Immature natural killer cell (primary cell): ENCODE measurements around the gene IL17RD. TPM values are rescaled to one million over a fixed set of nuclear protein-coding genes. Genes with fewer than 3 reads are reported as not detected.

Experiments
- DNase-seq, 3 donors: peaks; one replicate each; pipeline ENCODE4 v3.0.0; 2022; ENCODE audit warnings: mixed read lengths in 1 of 3
- H3K27ac Mint-ChIP-seq, 6 donors: one replicate each; pipeline ENCODE4 v1.8.0; 2020; ENCODE audit warnings: mixed read lengths in 6 of 6, mild to moderate bottlenecking in 5 of 6, inconsistent platforms in 4 of 6, moderate library complexity in 3 of 6
- H3K27me3 Mint-ChIP-seq, 3 donors: one replicate each; pipeline ENCODE4 v1.8.0; 2020 to 2021; ENCODE audit warnings: low read depth in 3 of 3, mild to moderate bottlenecking in 3 of 3, mixed read lengths in 3 of 3, moderate library complexity in 3 of 3, inconsistent platforms in 1 of 3
- H3K36me3 Mint-ChIP-seq, 3 donors: one replicate each; pipeline ENCODE4 v1.8.0; 2020; ENCODE audit warnings: mixed read lengths in 3 of 3, inconsistent platforms in 2 of 3, mild to moderate bottlenecking in 2 of 3
- H3K4me1 Mint-ChIP-seq, 2 donors: one replicate each; pipeline ENCODE4 v1.8.0; 2020; ENCODE audit warnings: inconsistent platforms in 2 of 2, mild to moderate bottlenecking in 2 of 2, mixed read lengths in 2 of 2, moderate library complexity in 1 of 2
- H3K4me3 Mint-ChIP-seq, 5 donors: one replicate each; pipeline ENCODE4 v1.8.0; 2020; ENCODE audit warnings: mild to moderate bottlenecking in 5 of 5, mixed read lengths in 5 of 5, inconsistent platforms in 3 of 5, moderate library complexity in 3 of 5
- H3K9me3 Mint-ChIP-seq, 6 donors: one replicate each; pipeline ENCODE4 v1.8.0; 2020; ENCODE audit warnings: mild to moderate bottlenecking in 6 of 6, mixed read lengths in 6 of 6, inconsistent platforms in 4 of 6, moderate library complexity in 3 of 6
- polyA plus RNA-seq, 3 donors: library from polyadenylated mRNA; unstranded; fragments of 300-500 nt; fragmentation: Illumina TruSeq; gene quantifications; one replicate each; pipeline ENCODE4 v1.2.3, GENCODE V29; 2021

The IL17RD gene
- polyA plus RNA-seq, 3 donors from 2014 or later = not detected

GRCh38 chr3:57166660-57167059 lies 1.5 kb upstream of the IL17RD start:
- Mint-ChIP-seq H3K9me3 (no peaks in the 10 kb centered on the region), H3K4me1 (peaks cover 15 to 28% of the 10 kb centered on the region in 2 donors), H3K27me3 (peaks cover 16 to 33% (median 27%) of the 10 kb centered on the region in 3 donors), H3K27ac (no peak overlapping the region), H3K36me3 (no peaks in the 10 kb centered on the region), H3K4me3 (peak overlapping the region in 4 of 5 donors; percentile 3 to 43 (median 5))
- DNase-seq = no peak

GRCh38 chr3:57165641-57166040 lies 488 bp upstream of the IL17RD start:
- H3K36me3 Mint-ChIP-seq = no peaks in the 10 kb centered on the region
- no peaks in the 10 kb centered on the region for H3K9me3 Mint-ChIP-seq
- H3K27ac Mint-ChIP-seq = no peak overlapping the region
- peak overlapping the region; percentile 72 to 83 (median 75) for H3K4me3 Mint-ChIP-seq
- no peak for DNase-seq
- H3K4me1 Mint-ChIP-seq = peaks cover 15 to 28% of the 10 kb centered on the region in 2 donors
- peaks cover 16 to 37% (median 28%) of the 10 kb centered on the region in 3 donors for H3K27me3 Mint-ChIP-seq

DNA sequence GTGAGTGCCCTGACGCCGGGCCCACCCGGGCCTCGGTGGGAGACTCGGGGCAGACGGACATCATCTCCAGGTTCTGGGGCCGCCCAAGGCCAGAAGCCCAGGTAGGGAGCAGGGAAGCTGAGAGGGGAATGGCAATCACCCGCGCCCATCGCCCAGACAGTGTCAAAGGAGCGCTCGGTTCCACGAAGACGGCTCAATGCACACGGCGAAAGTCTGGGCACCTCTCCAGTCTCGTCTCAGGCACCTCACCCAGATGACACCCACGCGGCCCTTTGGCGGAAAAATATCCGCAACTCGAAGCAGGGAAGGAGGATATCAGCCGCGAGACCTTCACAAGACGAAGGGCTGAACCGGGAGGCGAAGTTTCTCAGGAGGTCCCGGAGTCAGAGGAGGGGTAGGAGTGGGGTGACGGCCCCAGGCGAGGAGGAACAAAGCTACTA lies 916 bp downstream of the IL17RD start:
- H3K27ac Mint-ChIP-seq = no peak overlapping the region
- peaks cover 16 to 38% (median 28%) of the 10 kb centered on the region in 3 donors for H3K27me3 Mint-ChIP-seq
- peak overlapping the region; percentile 78 to 83 (median 82) for H3K4me3 Mint-ChIP-seq
- H3K9me3 Mint-ChIP-seq = no peaks in the 10 kb centered on the region
- DNase-seq = no peak
- H3K36me3 Mint-ChIP-seq = no peaks in the 10 kb centered on the region
- H3K4me1 Mint-ChIP-seq = peaks cover 13 to 20% of the 10 kb centered on the region in 2 donors

- H3K4me1 Mint-ChIP-seq = peaks cover 18 to 23% of the 10 kb centered on the region in 2 donors
- H3K27ac Mint-ChIP-seq = no peak overlapping the region
- no peaks in the 10 kb centered on the region for H3K9me3 Mint-ChIP-seq
- peaks cover 20 to 38% (median 28%) of the 10 kb centered on the region in 3 donors for H3K27me3 Mint-ChIP-seq
- no peaks in the 10 kb centered on the region for H3K36me3 Mint-ChIP-seq
- peak overlapping the region; percentile 78 to 83 (median 82) for H3K4me3 Mint-ChIP-seq
- DNase-seq = no peak
These were observed 1.4 kb downstream of the IL17RD start for GRCh38 chr3:57163751-57164150.

GRCh38 chr3:57161915-57162314 lies 3.2 kb downstream of the IL17RD start:
- DNase-seq = no peak
- Mint-ChIP-seq H3K27me3 (peaks cover 16 to 31% (median 19%) of the 10 kb centered on the region in 3 donors), H3K4me1 (peaks cover 19 to 28% of the 10 kb centered on the region in 2 donors), H3K27ac (no peak overlapping the region), H3K36me3 (no peaks in the 10 kb centered on the region), H3K4me3 (no peak overlapping the region), H3K9me3 (no peaks in the 10 kb centered on the region)

DNA sequence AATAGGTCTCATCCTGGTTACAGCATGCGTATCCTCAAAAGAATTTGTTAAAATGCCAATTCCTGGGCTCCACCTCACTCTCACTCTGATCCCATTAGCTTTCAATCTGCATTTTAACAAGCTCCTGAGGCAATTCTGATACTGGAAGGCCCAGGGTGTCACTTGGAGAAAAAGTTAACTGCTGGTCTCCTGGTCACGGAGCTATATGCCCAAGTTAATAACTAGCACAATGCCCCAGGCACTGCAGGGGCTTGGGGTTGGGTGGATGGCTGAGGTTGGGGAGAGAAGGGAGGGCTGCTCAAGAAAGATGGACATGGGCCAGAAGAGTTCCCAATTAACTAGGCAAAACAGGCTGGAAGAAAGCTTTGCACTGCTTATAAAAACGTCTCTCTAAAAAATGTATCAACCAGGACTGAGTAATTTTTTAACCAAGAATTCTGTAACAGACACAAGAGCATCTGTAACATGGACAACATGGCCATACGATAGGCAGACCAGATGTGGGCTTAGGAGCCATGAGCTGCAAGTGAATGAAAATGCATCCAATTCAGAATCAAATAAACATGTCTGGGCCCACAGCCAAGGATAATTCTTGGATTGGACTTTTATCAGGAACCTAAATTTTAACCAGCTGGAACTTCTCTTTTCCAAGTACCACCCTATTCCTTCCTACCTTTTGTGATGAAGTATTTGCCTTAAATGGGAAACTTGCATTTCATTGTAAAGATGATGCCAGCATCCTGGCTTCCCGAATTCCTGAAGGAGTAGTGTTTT lies 4.2 kb downstream of the IL17RD start:
- H3K36me3 Mint-ChIP-seq = no peaks in the 10 kb centered on the region
- no peak overlapping the region for H3K27ac Mint-ChIP-seq
- peaks cover 0 to 3% (median 0%) of the 10 kb centered on the region in 6 donors for H3K9me3 Mint-ChIP-seq
- peaks cover 13 to 30% (median 15%) of the 10 kb centered on the region in 3 donors for H3K27me3 Mint-ChIP-seq
- no peak for DNase-seq
- H3K4me3 Mint-ChIP-seq = no peak overlapping the region
- peaks cover 19 to 25% of the 10 kb centered on the region in 2 donors for H3K4me1 Mint-ChIP-seq

- Mint-ChIP-seq H3K9me3 (peaks cover 0 to 3% (median 0%) of the 10 kb centered on the region in 6 donors), H3K4me1 (peaks cover 17 to 19% of the 10 kb centered on the region in 2 donors), H3K27me3 (peaks cover 8 to 23% (median 12%) of the 10 kb centered on the region in 3 donors), H3K36me3 (no peaks in the 10 kb centered on the region), H3K27ac (no peak overlapping the region), H3K4me3 (no peak overlapping the region)
- DNase-seq = no peak
These were observed 4.9 kb downstream of the IL17RD start for GRCh38 chr3:57160076-57160764.

- Mint-ChIP-seq H3K4me1 (peaks cover 13 to 14% of the 10 kb centered on the region in 2 donors), H3K4me3 (peak overlapping the region in 4 of 5 donors; percentile 1 to 59 (median 40)), H3K9me3 (peaks cover 0 to 3% (median 0%) of the 10 kb centered on the region in 6 donors), H3K36me3 (no peaks in the 10 kb centered on the region), H3K27ac (no peak overlapping the region), H3K27me3 (peaks cover 8 to 22% (median 10%) of the 10 kb centered on the region in 3 donors)
- peak in 1 of 3 donors; percentile 10 for DNase-seq
These were observed 6.1 kb downstream of the IL17RD start for GRCh38 chr3:57158813-57159738.

GRCh38 chr3:57158325-57158724 lies 6.8 kb downstream of the IL17RD start:
- H3K4me3 Mint-ChIP-seq = no peak overlapping the region
- H3K9me3 Mint-ChIP-seq = peaks cover 0 to 3% (median 0%) of the 10 kb centered on the region in 6 donors
- peaks cover 11 to 12% of the 10 kb centered on the region in 2 donors for H3K4me1 Mint-ChIP-seq
- DNase-seq = no peak
- H3K27me3 Mint-ChIP-seq = peaks cover 7 to 22% (median 8%) of the 10 kb centered on the region in 3 donors
- no peak overlapping the region for H3K27ac Mint-ChIP-seq
- H3K36me3 Mint-ChIP-seq = no peaks in the 10 kb centered on the region

DNA sequence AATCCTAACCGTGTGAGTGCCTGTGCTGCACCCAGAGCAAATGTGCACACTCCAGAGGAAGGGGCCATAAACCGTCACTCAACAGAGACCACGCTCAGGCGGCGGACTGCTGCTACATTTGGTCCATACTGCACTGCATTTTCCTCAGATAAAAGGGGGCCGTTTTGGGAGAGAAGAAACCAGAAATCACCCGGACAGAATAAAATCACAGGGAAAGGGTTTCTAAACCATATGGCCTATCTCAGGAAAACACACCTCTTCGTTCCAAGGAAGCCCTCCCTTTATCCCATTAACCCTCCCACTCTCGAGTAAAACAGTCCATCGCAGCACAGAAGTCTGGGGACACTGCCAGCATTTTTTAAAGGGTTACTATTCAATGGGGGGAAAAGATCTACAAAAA lies 7.6 kb downstream of the IL17RD start:
- no peak for DNase-seq
- H3K4me3 Mint-ChIP-seq = no peak overlapping the region
- H3K27ac Mint-ChIP-seq = no peak overlapping the region
- peaks cover 6 to 14% (median 7%) of the 10 kb centered on the region in 3 donors for H3K27me3 Mint-ChIP-seq
- H3K9me3 Mint-ChIP-seq = peaks cover 0 to 3% (median 0%) of the 10 kb centered on the region in 6 donors
- H3K36me3 Mint-ChIP-seq = no peaks in the 10 kb centered on the region
- peaks cover 11 to 12% of the 10 kb centered on the region in 2 donors for H3K4me1 Mint-ChIP-seq

GRCh38 chr3:57155310-57155643 lies 9.9 kb downstream of the IL17RD start:
- Mint-ChIP-seq H3K9me3 (peaks cover 0 to 3% (median 0%) of the 10 kb centered on the region in 6 donors), H3K27me3 (peaks cover 1 to 8% (median 8%) of the 10 kb centered on the region in 3 donors), H3K27ac (no peak overlapping the region), H3K4me1 (peaks cover 11 to 12% of the 10 kb centered on the region in 2 donors), H3K4me3 (no peak overlapping the region), H3K36me3 (no peaks in the 10 kb centered on the region)
- no peak for DNase-seq

DNA sequence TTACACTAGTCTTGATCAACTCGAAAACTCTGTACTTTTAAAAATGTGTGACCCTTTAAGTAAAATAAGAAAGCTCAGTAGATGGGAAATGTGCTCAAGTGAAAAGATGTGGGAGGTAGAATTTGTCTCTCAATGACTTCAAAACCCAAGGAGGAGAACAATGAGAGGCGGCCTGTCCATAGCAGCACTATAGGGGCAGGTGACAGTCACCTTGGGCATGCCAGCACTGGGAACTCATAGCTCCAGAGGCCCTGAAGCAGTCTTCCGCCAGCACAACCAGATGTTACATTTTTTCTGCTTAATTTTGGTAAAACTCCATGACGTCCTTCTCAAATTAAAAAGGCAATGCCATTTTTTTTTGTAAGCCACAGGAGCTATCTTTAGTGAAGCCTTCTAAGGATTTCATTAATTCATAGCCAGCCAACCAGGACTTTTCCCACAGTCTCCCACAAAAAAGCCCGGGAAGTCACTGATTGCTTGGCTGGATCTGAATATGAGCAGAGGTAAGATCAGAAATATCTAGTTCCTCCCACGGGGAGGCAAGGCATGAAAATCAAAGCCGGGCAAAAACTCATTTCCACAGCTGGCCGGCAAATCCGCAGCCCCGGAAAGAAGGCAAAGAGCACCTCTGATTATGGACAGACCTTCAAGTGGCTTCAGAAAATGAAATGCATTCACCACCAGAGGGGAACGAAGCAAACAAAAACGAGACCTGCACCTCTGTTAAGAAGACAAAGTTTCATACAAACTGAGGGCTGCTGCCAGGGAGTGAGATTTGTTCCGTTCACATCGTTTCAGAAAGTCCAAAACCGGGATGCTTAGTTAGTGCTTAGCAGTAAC lies 10.5 kb downstream of the IL17RD start:
- H3K9me3 Mint-ChIP-seq = peaks cover 0 to 3% (median 0%) of the 10 kb centered on the region in 6 donors
- peaks cover 11 to 12% of the 10 kb centered on the region in 2 donors for H3K4me1 Mint-ChIP-seq
- no peak overlapping the region for H3K27ac Mint-ChIP-seq
- no peak for DNase-seq
- H3K36me3 Mint-ChIP-seq = no peaks in the 10 kb centered on the region
- peaks cover 1 to 9% (median 8%) of the 10 kb centered on the region in 3 donors for H3K27me3 Mint-ChIP-seq
- no peak overlapping the region for H3K4me3 Mint-ChIP-seq
